ENCODE results near the gene PTPRK. TPM values are rescaled to one million over a fixed set of nuclear protein-coding genes. Genes with fewer than 3 reads are reported as not detected.

The PTPRK gene
- total and polyA plus RNA-seq, 2 of the 13 experiments (the other 11 are each of a cell fraction or from before 2014, with no cell fraction given), result 43.6 to 98.3 TPM

- TF ChIP-seq, protein P1, sequence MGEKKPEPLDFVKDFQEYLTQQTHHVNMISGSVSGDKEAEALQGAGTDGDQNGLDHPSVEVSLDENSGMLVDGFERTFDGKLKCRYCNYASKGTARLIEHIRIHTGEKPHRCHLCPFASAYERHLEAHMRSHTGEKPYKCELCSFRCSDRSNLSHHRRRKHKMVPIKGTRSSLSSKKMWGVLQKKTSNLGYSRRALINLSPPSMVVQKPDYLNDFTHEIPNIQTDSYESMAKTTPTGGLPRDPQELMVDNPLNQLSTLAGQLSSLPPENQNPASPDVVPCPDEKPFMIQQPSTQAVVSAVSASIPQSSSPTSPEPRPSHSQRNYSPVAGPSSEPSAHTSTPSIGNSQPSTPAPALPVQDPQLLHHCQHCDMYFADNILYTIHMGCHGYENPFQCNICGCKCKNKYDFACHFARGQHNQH (CRISPR knock-in tag; IDR thresholded peaks at IDR 0.05), result no peak
- TF ChIP-seq KDM2A (CRISPR knock-in tag; IDR thresholded peaks at IDR 0.05; ENCODE audit: borderline replicate concordance, low read depth), result no peak
- no peak for TF ChIP-seq JARID2 (CRISPR knock-in tag; IDR thresholded peaks at IDR 0.05; ENCODE audit: insufficient replicate concordance)
- TF ChIP-seq ZFP1 (CRISPR knock-in tag; IDR thresholded peaks at IDR 0.05), result 0 out of 2 replicates have a peak, but pooled peaks have one; percentile 27
- no peak for TF ChIP-seq ZFY (CRISPR knock-in tag; IDR thresholded peaks at IDR 0.05)
Observed at GRCh38 chr6:128339635-128340450, 180.6 kb downstream of the PTPRK start (continued).

DNA sequence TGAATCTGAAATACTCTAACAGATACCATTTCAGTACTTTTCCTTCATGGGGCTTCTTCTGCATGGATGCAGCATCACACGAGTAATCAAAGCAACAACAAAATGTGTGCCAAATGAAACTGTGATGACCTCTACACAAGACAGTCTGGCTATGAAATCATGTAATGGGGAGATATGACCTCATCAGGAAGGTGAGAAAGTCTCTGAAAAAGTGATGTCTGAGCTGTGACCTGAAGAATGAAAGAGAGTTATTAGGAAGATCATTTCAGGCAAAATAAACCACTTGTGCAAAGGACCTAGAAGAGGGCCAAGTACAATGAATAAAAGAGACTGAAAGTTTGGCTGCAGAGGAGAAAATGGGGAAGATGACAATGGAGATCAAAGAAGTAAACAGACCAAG is 182.8 kb downstream of the PTPRK start:
- Histone ChIP-seq H3K79me2 (ENCODE audit: insufficient read depth, low read length) (peaks cover 48% of the 10 kb centered on the region), H2AFZ (ENCODE audit: low read length) (no peak overlapping the region), H3K9ac (ENCODE audit: insufficient read depth, low read depth, low read length) (no peak overlapping the region), H3K4me3 (replicated peaks in 1 of 3; ENCODE audit: insufficient read depth in 1 of 3, low read depth in 2 of 3, low read length in 3 of 3) (no peak overlapping the region), H3K9me3 (ENCODE audit: low read length) (no peaks in the 10 kb centered on the region), H3K27me3 (ENCODE audit: control insufficient read depth in 1 of 2, insufficient read depth in 2 of 2, low read length in 2 of 2) (no peaks in the 10 kb centered on the region), H3K4me1 (ENCODE audit: insufficient read depth, low read length) (peaks cover 58% of the 10 kb centered on the region), H3K36me3 (replicated peaks in 1 of 2; ENCODE audit: control insufficient read depth in 1 of 2, insufficient read depth in 2 of 2, low read length in 2 of 2) (peaks cover 0 to 1% of the 10 kb centered on the region in 2 experiments; a peak in 2 of 5 replicates), H3K27ac (ENCODE audit: extremely low read length, insufficient read depth, low read length) (no peak overlapping the region), H3K4me2 (ENCODE audit: low read depth, low read length) (no peak overlapping the region), H4K20me1 (ENCODE audit: insufficient read depth, low read length) (no peaks in the 10 kb centered on the region)
- CTCF ChIA-PET (ENCODE audit: low intra/inter-chr PET ratio, low total read pairs), result no interaction called here
- ATAC-seq (no peak), DNase-seq (ENCODE audit: low spot score) (no peak), FAIRE-seq (no peak)
- intact Hi-C loops (cut with micrococcal nuclease; ENCODE audit: unreplicated experiment) (loop anchor here (10.0 kb wide), 1 partner anchor 273 kb away; no protein-coding TSS in a partner anchor), in situ Hi-C loops (cut with HindIII; ENCODE audit: extremely low pct_ligation_motif_present, low pct_unique_long_range_greater_than_20kb) (no loop called here)
- POLR2A ChIA-PET, result interaction anchor here (1.2 kb wide), 1 partner anchor 183 kb away, joined by 6 read pairs; the partner anchor contains the start of gene PTPRK
- no TSS peak for BruUV-seq (replicated peaks)
- WGBS (ENCODE audit: low lambda C conversion rate), result 96% methylated on average over 1 of the region's 1 CpG
- TF ChIP-seq, protein P2, sequence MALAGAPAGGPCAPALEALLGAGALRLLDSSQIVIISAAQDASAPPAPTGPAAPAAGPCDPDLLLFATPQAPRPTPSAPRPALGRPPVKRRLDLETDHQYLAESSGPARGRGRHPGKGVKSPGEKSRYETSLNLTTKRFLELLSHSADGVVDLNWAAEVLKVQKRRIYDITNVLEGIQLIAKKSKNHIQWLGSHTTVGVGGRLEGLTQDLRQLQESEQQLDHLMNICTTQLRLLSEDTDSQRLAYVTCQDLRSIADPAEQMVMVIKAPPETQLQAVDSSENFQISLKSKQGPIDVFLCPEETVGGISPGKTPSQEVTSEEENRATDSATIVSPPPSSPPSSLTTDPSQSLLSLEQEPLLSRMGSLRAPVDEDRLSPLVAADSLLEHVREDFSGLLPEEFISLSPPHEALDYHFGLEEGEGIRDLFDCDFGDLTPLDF (CRISPR knock-in tag; IDR thresholded peaks at IDR 0.05), result no peak
- TF ChIP-seq CREB1 (IDR thresholded peaks at IDR 0.05), result peak; percentile 32; the same call in 1 of the 2 replicates
- TF ChIP-seq CREB1 (CRISPR knock-in tag; IDR thresholded peaks at IDR 0.05), result no peak
- peak; percentile 42; the same call in 1 of the 2 replicates for TF ChIP-seq ATF7 (IDR thresholded peaks at IDR 0.05)
- no peak for TF ChIP-seq ATF7 (CRISPR knock-in tag; IDR thresholded peaks at IDR 0.05)
- TF ChIP-seq RBM22 (optimal IDR thresholded peaks at IDR 0.05; ENCODE audit: low read length), result peak; percentile 38

Measured in HepG2 (cell line).